GM23248 (cell line): ENCODE data around the gene MAN1A1. TPM values are rescaled to one million over a fixed set of nuclear protein-coding genes. Genes with fewer than 3 reads are reported as not detected.

ENCODE experiments used
- DNase-seq: peaks from one replicate; pipeline ENCODE4 v3.0.0-alpha.2; 2015
- H2AFZ ChIP-seq: fragments of 200-600 bp; sonication (generic); 2 replicates; pipeline ENCODE4 v1.6.1; 2016; ENCODE audit warnings: antibody characterized with exemption
- H3F3A ChIP-seq: fragments of 200-600 bp; sonication (generic); 2 replicates; pipeline ENCODE4 v1.6.1; 2016; ENCODE audit warnings: mild to moderate bottlenecking, antibody characterized with exemption, mixed run types; ENCODE audit not compliant: insufficient read depth
- H3K27ac ChIP-seq: fragments of 200-600 bp; sonication (generic); 2 replicates; pipeline ENCODE4 v1.5.1; 2016; ENCODE audit warnings: mild to moderate bottlenecking
- H3K27me3 ChIP-seq: fragments of 200-600 bp; sonication (generic); replicated peaks from 2 replicates; pipeline ENCODE4 v1.6.1; 2016; ENCODE audit warnings: mild to moderate bottlenecking; ENCODE audit not compliant: insufficient read depth
- H3K36me3 ChIP-seq: fragments of 200-600 bp; sonication (generic); 2 replicates; pipeline ENCODE4 v1.6.1; 2016; ENCODE audit warnings: low read depth, mild to moderate bottlenecking
- H3K4me1 ChIP-seq: fragments of 200-600 bp; sonication (generic); 2 replicates; pipeline ENCODE4 v1.6.1; 2016; ENCODE audit warnings: mild to moderate bottlenecking; ENCODE audit not compliant: insufficient read depth
- H3K4me2 ChIP-seq: fragments of 200-600 bp; sonication (generic); one replicate; pipeline ENCODE4 v1.6.1; 2016; ENCODE audit warnings: mild to moderate bottlenecking; ENCODE audit not compliant: unreplicated experiment
- H3K4me3 ChIP-seq: fragments of 200-600 bp; sonication (generic); 2 replicates; pipeline ENCODE4 v1.5.1; 2016; ENCODE audit warnings: mild to moderate bottlenecking
- H3K79me2 ChIP-seq: fragments of 200-600 bp; sonication (generic); 2 replicates; pipeline ENCODE4 v1.6.1; 2016; ENCODE audit warnings: mild to moderate bottlenecking; ENCODE audit not compliant: insufficient read depth
- H3K9ac ChIP-seq: fragments of 200-600 bp; sonication (generic); 2 replicates; pipeline ENCODE4 v1.6.1; 2016; ENCODE audit warnings: mild to moderate bottlenecking
- H3K9me2 ChIP-seq: fragments of 200-600 bp; sonication (generic); 2 replicates; pipeline ENCODE4 v1.6.1; 2016; ENCODE audit warnings: mixed run types, mild to moderate bottlenecking, moderate library complexity; ENCODE audit not compliant: insufficient read depth
- H3K9me3 ChIP-seq: fragments of 200-600 bp; sonication (generic); one replicate; pipeline ENCODE4 v1.6.1; 2017; ENCODE audit warnings: low read depth
- H4K20me1 ChIP-seq: fragments of 200-600 bp; sonication (generic); 2 replicates; pipeline ENCODE4 v1.6.0; 2016; ENCODE audit not compliant: insufficient read depth
- EZH2 ChIP-seq: fragments of 200-600 bp; sonication (generic); IDR thresholded peaks from 2 replicates; pipeline ENCODE4 v1.6.1; 2018; ENCODE audit warnings: antibody characterized with exemption, mild to moderate bottlenecking; ENCODE audit not compliant: insufficient read depth, poor library complexity, severe bottlenecking
- EZH2phosphoT487 ChIP-seq: fragments of 200-600 bp; sonication (generic); IDR thresholded peaks from 2 replicates; pipeline ENCODE4 v1.6.1; 2018; ENCODE audit warnings: antibody characterized with exemption, moderate library complexity, mild to moderate bottlenecking, low read depth; ENCODE audit not compliant: insufficient read depth
- WGBS, 2 experiments: methylation state at CpG; one replicate each; pipeline ENCODE4 v1.1.6; 2015 to 2017; ENCODE audit warnings: low lambda C conversion rate in 2 of 2, low coverage in 1 of 2; ENCODE audit errors: missing lambda C conversion rate in 2 of 2; 5-methylcytosine and 5-hydroxymethylcytosine counted together
- in situ Hi-C: fragments of 300-500 bp; cut with MboI; formaldehyde crosslinking; loops from 2 replicates; pipeline ENCODE4 v1.15.0; 2020
- polyA plus RNA-seq: library from polyadenylated mRNA; unstranded; fragments of >200 nt; fragmentation: Nextera tagmentation; extraction: Ambion mirVana; gene quantifications from 2 replicates; pipeline ENCODE4 v1.2.1, GENCODE V29; 2016
- total RNA-seq: library from RNA; depleted of rRNA; stranded (reverse); fragments of >200 nt; shearing (Covaris generic); gene quantifications from 2 replicates; pipeline ENCODE4 v1.2.3, GENCODE V29; 2014

The MAN1A1 gene
- total and polyA plus RNA-seq, 2 experiments from 2014 or later: 9.8 to 33.4 TPM

GRCh38 chr6:119343167-119343566 is 6.4 kb downstream of the MAN1A1 start:
- no peaks in the 10 kb centered on the region for H4K20me1 ChIP-seq
- H3K9me2 ChIP-seq: no peaks in the 10 kb centered on the region
- H3K27me3 ChIP-seq: no peaks in the 10 kb centered on the region
- DNase-seq: no peak
- H2AFZ ChIP-seq: no peak overlapping the region
- H3K36me3 ChIP-seq: no peaks in the 10 kb centered on the region
- WGBS, 2 experiments: 80% methylated on average over 4 of the region's 4 CpGs
- no peak for TF ChIP-seq EZH2
- no peak for TF ChIP-seq EZH2phosphoT487
- no peak overlapping the region for H3K4me2 ChIP-seq
- H3K4me3 ChIP-seq: no peak overlapping the region
- H3K4me1 ChIP-seq: peaks cover 11% of the 10 kb centered on the region
- no peak overlapping the region for H3K9ac ChIP-seq
- H3K79me2 ChIP-seq: peaks cover 19% of the 10 kb centered on the region; the same call in 1 of the 2 replicates
- H3K27ac ChIP-seq: no peak overlapping the region
- in situ Hi-C loops: loop anchor here (10.0 kb wide), 1 partner anchor 198 kb away; no protein-coding TSS in a partner anchor
- no peaks in the 10 kb centered on the region for H3F3A ChIP-seq
- no peaks in the 10 kb centered on the region for H3K9me3 ChIP-seq

GRCh38 chr6:119342430-119342829 is 7.1 kb downstream of the MAN1A1 start:
- Histone ChIP-seq H3K79me2 (peaks cover 27% of the 10 kb centered on the region; the same call in 1 of the 2 replicates), H3K9ac (no peak overlapping the region), H3F3A (no peaks in the 10 kb centered on the region), H3K36me3 (no peaks in the 10 kb centered on the region), H3K27me3 (no peaks in the 10 kb centered on the region), H3K9me3 (no peaks in the 10 kb centered on the region), H2AFZ (no peak overlapping the region), H3K4me3 (no peak overlapping the region), H3K4me2 (no peak overlapping the region), H3K27ac (no peak overlapping the region), H4K20me1 (no peaks in the 10 kb centered on the region), H3K4me1 (peaks cover 4% of the 10 kb centered on the region), H3K9me2 (no peaks in the 10 kb centered on the region)
- TF ChIP-seq EZH2 (no peak), EZH2phosphoT487 (no peak)
- DNase-seq: no peak
- in situ Hi-C loops: loop anchor here (10.0 kb wide), 1 partner anchor 198 kb away; no protein-coding TSS in a partner anchor
- WGBS, 2 experiments: 85 to 91% methylated on average over 3 of the region's 3 CpGs

- H3K9ac ChIP-seq: no peak overlapping the region
- H3K36me3 ChIP-seq: no peaks in the 10 kb centered on the region
- TF ChIP-seq EZH2phosphoT487 (no peak), EZH2 (no peak)
- no peaks in the 10 kb centered on the region for H3K27me3 ChIP-seq
- no peaks in the 10 kb centered on the region for H3K9me2 ChIP-seq
- H3K4me2 ChIP-seq: no peak overlapping the region
- H3K4me3 ChIP-seq: no peak overlapping the region
- H3K9me3 ChIP-seq: no peaks in the 10 kb centered on the region
- H4K20me1 ChIP-seq: no peaks in the 10 kb centered on the region
- H3K4me1 ChIP-seq: no peaks in the 10 kb centered on the region
- no peaks in the 10 kb centered on the region for H3F3A ChIP-seq
- H2AFZ ChIP-seq: no peak overlapping the region
- in situ Hi-C loops: loop anchor here (10.0 kb wide), 1 partner anchor 196 kb away; no protein-coding TSS in a partner anchor
- H3K27ac ChIP-seq: no peak overlapping the region
- H3K79me2 ChIP-seq: peaks cover 27% of the 10 kb centered on the region
- no peak for DNase-seq
- 77% methylated on average over 8 of the region's 8 CpGs for WGBS, 2 experiments
These were observed 8.6 kb downstream of the MAN1A1 start for GRCh38 chr6:119340796-119341487.

GRCh38 chr6:119339941-119340456 is 9.6 kb downstream of the MAN1A1 start:
- Histone ChIP-seq H3K36me3 (no peaks in the 10 kb centered on the region), H3K9me3 (no peaks in the 10 kb centered on the region), H3F3A (no peaks in the 10 kb centered on the region), H3K27ac (no peak overlapping the region), H3K27me3 (no peaks in the 10 kb centered on the region), H4K20me1 (no peaks in the 10 kb centered on the region), H3K4me2 (no peak overlapping the region), H3K4me1 (no peaks in the 10 kb centered on the region), H3K79me2 (peaks cover 27% of the 10 kb centered on the region), H3K9me2 (no peaks in the 10 kb centered on the region), H3K4me3 (no peak overlapping the region), H3K9ac (no peak overlapping the region), H2AFZ (no peak overlapping the region)
- DNase-seq: no peak
- TF ChIP-seq EZH2 (no peak), EZH2phosphoT487 (no peak)
- whole genome bisulfite sequencing, 2 experiments: 98 to 99% methylated on average over 4 of the region's 4 CpGs
- in situ Hi-C loops: loop anchor here (10.0 kb wide), 1 partner anchor 195 kb away; no protein-coding TSS in a partner anchor
